Measurements from ENCODE around the gene GPR153. TPM values are rescaled to one million over a fixed set of nuclear protein-coding genes. Genes with fewer than 3 reads are reported as not detected.

GPR153 gene
- polyA plus RNA-seq, 2 donors = 2.7 to 3.9 TPM

DNA sequence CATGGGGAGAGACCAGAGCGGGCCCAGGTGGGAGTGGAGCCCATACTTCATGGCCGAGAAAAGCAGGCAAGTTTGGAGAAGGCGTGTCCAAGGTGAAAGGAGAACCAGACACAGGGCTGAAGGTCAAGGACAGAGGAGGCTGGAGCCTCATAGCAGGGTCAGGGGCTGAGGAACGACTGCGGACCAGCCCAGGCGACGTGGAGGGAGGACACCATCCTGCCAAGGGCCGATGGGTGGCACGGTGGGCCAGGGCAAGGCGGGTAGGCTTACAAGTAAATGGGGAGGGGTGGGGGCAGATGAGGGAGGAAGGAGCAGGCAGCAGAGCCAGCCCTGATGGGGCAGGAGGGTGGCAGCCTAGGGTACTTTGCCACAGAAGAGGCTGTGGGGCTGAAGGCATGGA is 18.2 kb upstream of the GPR153 start:
- Histone ChIP-seq H3K9me3 (ENCODE audit: control insufficient read depth in 2 of 2, insufficient read depth in 1 of 2, low read depth in 1 of 2, low read length in 1 of 2) (no peaks in the 10 kb centered on the region), H3K4me3 (ENCODE audit: low read depth in 1 of 2, low read length in 2 of 2) (no peak overlapping the region), H3K4me1 (ENCODE audit: control insufficient read depth in 2 of 2, insufficient read depth in 2 of 2, low read length in 1 of 2) (peaks cover 3 to 7% of the 10 kb centered on the region in 2 donors), H3K27ac (ENCODE audit: low read depth in 2 of 2, low read length in 1 of 2) (no peak overlapping the region), H3K27me3 (ENCODE audit: control insufficient read depth in 1 of 2, insufficient read depth in 2 of 2, low read length in 2 of 2) (no peaks in the 10 kb centered on the region), H3K36me3 (ENCODE audit: control insufficient read depth in 2 of 2, insufficient read depth in 2 of 2, low read length in 1 of 2) (peaks cover 0 to 4% of the 10 kb centered on the region in 2 donors)
- 88 to 94% methylated on average over 10 of the region's 10 CpGs for WGBS, 2 donors

DNA sequence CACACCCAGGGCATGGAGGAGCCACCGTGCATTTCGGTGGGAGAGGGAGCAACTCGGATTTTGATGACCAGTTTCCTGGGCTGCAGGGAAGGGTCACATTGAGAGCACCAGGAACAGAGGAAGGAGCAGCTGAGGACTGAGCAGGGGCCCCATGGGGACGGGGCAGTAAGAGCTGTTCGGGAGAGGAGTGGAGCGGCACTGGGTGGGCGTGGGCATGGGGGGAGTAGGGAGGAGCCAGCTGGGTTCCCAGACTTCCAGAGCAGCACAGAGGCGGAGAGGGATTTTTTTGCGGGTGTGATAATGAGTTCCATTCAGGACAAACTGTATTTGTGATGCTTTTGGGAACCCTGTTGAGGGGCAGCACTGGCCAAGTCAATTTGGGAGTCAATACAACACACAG is 17.4 kb upstream of the GPR153 start:
- Histone ChIP-seq H3K36me3 (ENCODE audit: control insufficient read depth in 2 of 2, insufficient read depth in 2 of 2, low read length in 1 of 2) (peaks cover 0 to 4% of the 10 kb centered on the region in 2 donors), H3K9me3 (ENCODE audit: control insufficient read depth in 2 of 2, insufficient read depth in 1 of 2, low read depth in 1 of 2, low read length in 1 of 2) (no peaks in the 10 kb centered on the region), H3K27me3 (ENCODE audit: control insufficient read depth in 1 of 2, insufficient read depth in 2 of 2, low read length in 2 of 2) (no peaks in the 10 kb centered on the region), H3K27ac (ENCODE audit: low read depth in 2 of 2, low read length in 1 of 2) (no peak overlapping the region), H3K4me3 (ENCODE audit: low read depth in 1 of 2, low read length in 2 of 2) (no peak overlapping the region), H3K4me1 (ENCODE audit: control insufficient read depth in 2 of 2, insufficient read depth in 2 of 2, low read length in 1 of 2) (peaks cover 3 to 7% of the 10 kb centered on the region in 2 donors)
- WGBS, 2 donors = 82 to 89% methylated on average over 9 of the region's 9 CpGs

DNA sequence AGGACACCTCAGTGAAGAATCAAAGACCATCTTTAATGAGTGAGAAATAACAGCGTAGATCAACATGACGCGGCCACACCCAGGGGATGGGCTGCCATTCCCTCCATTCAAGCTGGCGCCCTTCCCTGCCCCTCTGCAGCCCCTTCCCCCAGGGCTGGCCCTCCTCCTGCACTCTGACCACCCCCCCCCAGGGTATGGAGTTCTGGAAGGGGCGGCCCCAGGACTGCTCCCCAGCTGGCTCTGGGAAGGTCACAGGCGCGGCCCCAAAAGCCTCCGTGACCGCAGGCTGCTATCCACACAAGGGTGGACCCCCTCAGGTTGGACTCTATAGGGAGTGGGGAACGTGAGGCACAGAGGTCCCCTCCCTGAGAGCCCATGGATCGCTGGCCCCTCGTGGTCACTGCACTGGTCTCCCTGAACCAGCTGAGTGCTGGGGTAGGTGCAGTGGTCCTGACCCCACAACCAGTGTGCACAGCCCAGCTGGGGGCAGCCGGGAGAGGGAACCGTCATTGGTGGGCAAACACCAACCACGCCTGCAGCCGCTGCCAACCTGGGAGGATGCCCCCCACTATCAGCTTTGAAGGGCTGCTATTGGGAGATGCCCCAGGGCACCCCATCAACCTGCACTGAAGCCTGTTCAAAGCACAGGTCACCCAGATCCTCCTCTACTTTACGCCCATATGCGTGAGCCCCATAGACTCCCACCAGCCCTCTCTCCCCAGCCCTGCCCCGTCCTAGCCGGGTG is 16.1 kb upstream of the GPR153 start:
- Histone ChIP-seq H3K36me3 (ENCODE audit: control insufficient read depth in 2 of 2, insufficient read depth in 2 of 2, low read length in 1 of 2) (peaks cover 0 to 4% of the 10 kb centered on the region in 2 donors), H3K27ac (ENCODE audit: low read depth in 2 of 2, low read length in 1 of 2) (no peak overlapping the region), H3K27me3 (ENCODE audit: control insufficient read depth in 1 of 2, insufficient read depth in 2 of 2, low read length in 2 of 2) (no peaks in the 10 kb centered on the region), H3K9me3 (ENCODE audit: control insufficient read depth in 2 of 2, insufficient read depth in 1 of 2, low read depth in 1 of 2, low read length in 1 of 2) (no peaks in the 10 kb centered on the region), H3K4me1 (ENCODE audit: control insufficient read depth in 2 of 2, insufficient read depth in 2 of 2, low read length in 1 of 2) (peaks cover 3 to 15% of the 10 kb centered on the region in 2 donors), H3K4me3 (ENCODE audit: low read depth in 1 of 2, low read length in 2 of 2) (no peak overlapping the region)
- 89 to 90% methylated on average over 20 of the region's 20 CpGs for WGBS, 2 donors

DNA sequence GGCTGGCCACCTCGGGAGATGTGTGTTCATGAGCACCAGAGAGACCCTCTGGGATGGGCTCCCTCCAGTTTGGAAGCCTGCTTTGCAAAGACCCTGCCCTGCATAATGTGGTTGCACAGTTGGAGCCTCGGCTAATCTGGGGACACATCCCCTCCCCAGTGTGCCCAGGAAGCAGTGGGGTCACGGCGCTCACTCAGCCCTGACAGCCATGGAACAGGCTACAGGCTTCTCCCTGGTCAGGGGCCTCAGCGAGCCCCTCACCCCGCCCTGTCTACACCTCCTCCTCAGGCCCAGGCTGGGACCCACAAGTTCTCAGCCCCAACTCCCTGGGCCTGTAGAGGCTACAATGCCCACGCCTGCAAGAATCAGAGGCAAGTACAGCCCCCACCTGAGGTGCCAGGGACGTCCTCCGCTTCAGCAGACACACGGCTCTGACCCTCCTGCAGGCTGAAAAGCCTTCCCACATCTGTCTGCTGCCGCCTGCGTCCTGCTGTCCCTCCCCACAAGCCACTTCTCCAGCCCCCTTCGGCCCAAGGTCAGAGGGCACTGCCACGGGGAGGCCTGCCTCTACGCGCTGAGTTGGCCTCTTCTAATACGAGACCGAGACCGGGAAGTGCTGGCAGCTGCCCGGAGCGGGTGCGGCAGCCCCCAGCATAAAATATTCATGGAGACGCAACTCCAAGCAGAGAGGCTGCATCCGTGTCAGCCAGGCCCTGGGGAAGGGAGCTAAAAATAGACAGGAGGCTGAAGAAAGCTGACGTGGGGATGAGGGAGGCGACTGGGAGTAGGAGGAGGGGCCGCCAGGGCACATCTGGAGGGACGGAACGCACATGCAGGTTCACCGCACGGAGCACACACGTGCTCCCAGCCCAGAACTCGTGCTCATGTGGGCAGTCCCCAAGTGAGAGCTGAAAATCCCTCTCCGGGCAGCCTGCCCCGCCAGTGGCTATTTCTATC is 15.2 kb upstream of the GPR153 start:
- peaks cover 3 to 14% of the 10 kb centered on the region in 2 donors for H3K4me1 ChIP-seq (ENCODE audit: control insufficient read depth in 2 of 2, insufficient read depth in 2 of 2, low read length in 1 of 2)
- peaks cover 0 to 4% of the 10 kb centered on the region in 2 donors for H3K36me3 ChIP-seq (ENCODE audit: control insufficient read depth in 2 of 2, insufficient read depth in 2 of 2, low read length in 1 of 2)
- no peaks in the 10 kb centered on the region for H3K9me3 ChIP-seq (ENCODE audit: control insufficient read depth in 2 of 2, insufficient read depth in 1 of 2, low read depth in 1 of 2, low read length in 1 of 2)
- WGBS, 2 donors = 62 to 68% methylated on average over 35 of the region's 35 CpGs
- no peaks in the 10 kb centered on the region for H3K27me3 ChIP-seq (ENCODE audit: control insufficient read depth in 1 of 2, insufficient read depth in 2 of 2, low read length in 2 of 2)
- peak overlapping the region; percentile 5 to 38 for H3K27ac ChIP-seq (ENCODE audit: low read depth in 2 of 2, low read length in 1 of 2)
- H3K4me3 ChIP-seq (ENCODE audit: low read depth in 1 of 2, low read length in 2 of 2) = no peak overlapping the region

DNA sequence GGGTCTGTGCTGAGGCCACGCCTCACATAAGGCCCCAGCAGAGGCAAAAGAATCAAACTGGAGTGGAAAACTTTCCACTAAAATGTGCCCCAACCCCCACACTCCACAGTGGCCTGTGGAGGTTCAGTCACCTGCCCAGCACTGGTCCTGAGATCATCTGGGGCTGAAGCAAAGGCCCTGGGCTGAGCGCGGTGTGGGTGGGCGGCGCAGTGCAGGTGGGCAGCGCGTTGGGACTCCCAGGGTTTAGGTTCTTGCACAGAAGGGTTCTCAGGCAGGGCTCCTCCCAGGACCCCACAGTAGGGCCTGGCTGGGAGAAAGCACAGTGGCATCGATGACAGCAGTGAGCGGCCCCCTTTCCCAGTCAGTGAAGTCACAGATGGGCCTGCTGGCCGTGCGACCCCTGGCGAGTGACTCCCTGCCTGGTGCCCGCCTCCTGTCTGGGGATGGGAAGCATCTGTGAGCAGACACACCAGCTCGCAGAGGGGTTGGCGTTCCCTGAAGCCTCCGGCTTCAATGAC is 13.8 kb upstream of the GPR153 start:
- 95 to 97% methylated on average over 16 of the region's 16 CpGs for WGBS, 2 donors
- H3K27me3 ChIP-seq (ENCODE audit: control insufficient read depth in 1 of 2, insufficient read depth in 2 of 2, low read length in 2 of 2) = no peaks in the 10 kb centered on the region
- H3K27ac ChIP-seq (ENCODE audit: low read depth in 2 of 2, low read length in 1 of 2) = no peak overlapping the region
- H3K4me3 ChIP-seq (ENCODE audit: low read depth in 1 of 2, low read length in 2 of 2) = no peak overlapping the region
- peaks cover 0 to 4% of the 10 kb centered on the region in 2 donors for H3K36me3 ChIP-seq (ENCODE audit: control insufficient read depth in 2 of 2, insufficient read depth in 2 of 2, low read length in 1 of 2)
- no peaks in the 10 kb centered on the region for H3K9me3 ChIP-seq (ENCODE audit: control insufficient read depth in 2 of 2, insufficient read depth in 1 of 2, low read depth in 1 of 2, low read length in 1 of 2)
- peaks cover 3 to 24% of the 10 kb centered on the region in 2 donors for H3K4me1 ChIP-seq (ENCODE audit: control insufficient read depth in 2 of 2, insufficient read depth in 2 of 2, low read length in 1 of 2)

DNA sequence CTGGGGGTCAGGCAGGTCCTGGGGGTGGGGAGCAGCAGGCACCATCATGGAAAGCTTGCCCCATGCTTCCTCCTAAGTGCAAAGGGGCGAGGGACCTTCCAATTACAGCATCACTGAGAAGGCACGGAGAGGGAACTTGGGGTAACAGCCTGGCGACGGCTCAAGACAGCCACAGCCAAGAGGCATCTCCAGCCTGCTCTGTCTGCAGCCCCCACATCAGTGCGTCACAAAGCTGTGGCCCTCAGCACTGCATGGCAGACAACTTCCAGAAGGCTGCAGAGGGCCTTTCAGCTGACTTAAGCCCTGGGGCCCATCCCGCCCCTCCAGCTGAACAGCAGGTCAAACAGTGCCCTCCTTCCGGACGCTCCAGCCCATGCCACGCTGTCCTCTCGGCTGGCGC is 13.2 kb upstream of the GPR153 start:
- H3K4me3 ChIP-seq (ENCODE audit: low read depth in 1 of 2, low read length in 2 of 2) = no peak overlapping the region
- peaks cover 3 to 25% of the 10 kb centered on the region in 2 donors for H3K4me1 ChIP-seq (ENCODE audit: control insufficient read depth in 2 of 2, insufficient read depth in 2 of 2, low read length in 1 of 2)
- H3K36me3 ChIP-seq (ENCODE audit: control insufficient read depth in 2 of 2, insufficient read depth in 2 of 2, low read length in 1 of 2) = peaks cover 0 to 4% of the 10 kb centered on the region in 2 donors
- no peak overlapping the region for H3K27ac ChIP-seq (ENCODE audit: low read depth in 2 of 2, low read length in 1 of 2)
- H3K9me3 ChIP-seq (ENCODE audit: control insufficient read depth in 2 of 2, insufficient read depth in 1 of 2, low read depth in 1 of 2, low read length in 1 of 2) = no peaks in the 10 kb centered on the region
- WGBS, 2 donors = 96 to 97% methylated on average over 11 of the region's 11 CpGs
- H3K27me3 ChIP-seq (ENCODE audit: control insufficient read depth in 1 of 2, insufficient read depth in 2 of 2, low read length in 2 of 2) = no peaks in the 10 kb centered on the region

DNA sequence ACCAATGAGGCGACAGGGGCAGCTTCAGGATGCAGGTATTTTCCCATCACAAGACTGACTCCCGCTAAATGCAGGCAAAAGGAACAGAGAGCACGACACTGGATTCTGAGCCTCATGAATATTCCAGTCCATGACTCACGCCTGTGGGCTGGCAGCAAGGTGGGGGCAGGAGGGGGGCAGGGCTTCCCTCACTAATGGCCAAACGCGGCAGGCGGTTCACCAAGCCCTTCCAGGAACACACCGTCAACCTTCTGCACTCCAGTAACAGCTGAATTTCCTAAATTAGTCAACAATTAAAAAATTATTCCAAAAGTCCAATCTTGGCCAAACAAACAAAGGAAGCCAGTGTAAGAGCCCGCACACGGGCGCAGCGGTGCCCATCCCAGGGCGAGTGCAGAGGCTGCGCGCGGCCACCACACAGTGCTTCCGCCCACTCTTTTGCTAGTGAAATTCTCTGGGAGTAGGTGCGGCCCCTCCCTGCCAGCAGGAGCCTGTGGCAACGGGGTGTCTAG is 12.5 kb upstream of the GPR153 start:
- Histone ChIP-seq H3K4me1 (ENCODE audit: control insufficient read depth in 2 of 2, insufficient read depth in 2 of 2, low read length in 1 of 2) (peaks cover 3 to 25% of the 10 kb centered on the region in 2 donors), H3K27ac (ENCODE audit: low read depth in 2 of 2, low read length in 1 of 2) (no peak overlapping the region)

DNA sequence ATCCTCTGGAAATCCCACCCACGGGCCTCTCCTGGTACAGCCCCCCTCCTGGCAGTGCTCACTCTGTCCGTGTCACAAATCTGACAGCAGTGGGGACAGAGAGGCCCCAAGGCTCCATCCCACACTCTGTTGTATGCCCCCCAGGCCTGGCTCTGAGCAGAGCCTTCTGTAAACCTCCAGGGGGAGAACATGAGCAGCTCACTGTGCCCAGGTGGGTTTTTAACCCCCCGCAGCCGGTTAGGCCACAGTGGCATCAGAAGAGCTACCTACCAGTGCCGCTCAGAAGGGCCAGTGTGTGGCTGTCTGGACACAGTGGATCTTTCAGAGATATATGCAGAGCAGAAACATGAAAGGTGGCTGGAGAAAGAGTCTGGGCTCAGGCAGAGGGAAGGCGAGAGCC is 12.0 kb upstream of the GPR153 start:
- 70 to 74% methylated on average over 6 of the region's 6 CpGs for WGBS, 2 donors
- Histone ChIP-seq H3K9me3 (ENCODE audit: control insufficient read depth in 2 of 2, insufficient read depth in 1 of 2, low read depth in 1 of 2, low read length in 1 of 2) (no peaks in the 10 kb centered on the region), H3K4me1 (ENCODE audit: control insufficient read depth in 2 of 2, insufficient read depth in 2 of 2, low read length in 1 of 2) (peaks cover 3 to 25% of the 10 kb centered on the region in 2 donors), H3K36me3 (ENCODE audit: control insufficient read depth in 2 of 2, insufficient read depth in 2 of 2, low read length in 1 of 2) (no peaks in the 10 kb centered on the region), H3K27ac (ENCODE audit: low read depth in 2 of 2, low read length in 1 of 2) (no peak overlapping the region), H3K4me3 (ENCODE audit: low read depth in 1 of 2, low read length in 2 of 2) (no peak overlapping the region), H3K27me3 (ENCODE audit: control insufficient read depth in 1 of 2, insufficient read depth in 2 of 2, low read length in 2 of 2) (no peaks in the 10 kb centered on the region)

More for the DNA sequence above, 12.5 kb upstream of the GPR153 start:
- Histone ChIP-seq H3K4me3 (ENCODE audit: low read depth in 1 of 2, low read length in 2 of 2) (no peak overlapping the region), H3K36me3 (ENCODE audit: control insufficient read depth in 2 of 2, insufficient read depth in 2 of 2, low read length in 1 of 2) (no peaks in the 10 kb centered on the region), H3K27me3 (ENCODE audit: control insufficient read depth in 1 of 2, insufficient read depth in 2 of 2, low read length in 2 of 2) (no peaks in the 10 kb centered on the region), H3K9me3 (ENCODE audit: control insufficient read depth in 2 of 2, insufficient read depth in 1 of 2, low read depth in 1 of 2, low read length in 1 of 2) (no peaks in the 10 kb centered on the region)
- 73 to 74% methylated on average over 19 of the region's 19 CpGs for WGBS, 2 donors

DNA sequence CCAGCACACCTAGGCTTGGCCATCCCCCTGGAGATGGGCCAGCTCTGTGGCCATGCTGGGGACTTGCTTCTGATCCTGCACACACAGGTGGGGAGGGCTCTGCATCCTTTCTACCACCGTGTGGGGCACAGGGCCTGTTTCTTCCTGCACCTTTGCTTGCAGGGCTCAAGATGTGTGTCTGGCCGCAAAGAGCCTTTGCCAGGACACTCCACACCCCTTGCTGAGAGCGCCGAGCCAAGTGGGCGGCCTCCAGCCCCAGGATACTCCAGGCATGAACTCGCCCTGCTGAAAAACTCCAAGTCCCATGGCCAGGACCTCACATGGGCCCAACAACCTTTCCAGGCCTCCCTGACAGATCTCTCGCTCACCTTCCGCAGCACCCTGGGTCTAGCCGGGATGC is 11.6 kb upstream of the GPR153 start:
- H3K27ac ChIP-seq (ENCODE audit: low read depth in 2 of 2, low read length in 1 of 2) = no peak overlapping the region
- H3K4me1 ChIP-seq (ENCODE audit: control insufficient read depth in 2 of 2, insufficient read depth in 2 of 2, low read length in 1 of 2) = peaks cover 3 to 25% of the 10 kb centered on the region in 2 donors
- H3K9me3 ChIP-seq (ENCODE audit: control insufficient read depth in 2 of 2, insufficient read depth in 1 of 2, low read depth in 1 of 2, low read length in 1 of 2) = no peaks in the 10 kb centered on the region
- H3K4me3 ChIP-seq (ENCODE audit: low read depth in 1 of 2, low read length in 2 of 2) = no peak overlapping the region
- 55 to 66% methylated on average over 9 of the region's 9 CpGs for WGBS, 2 donors
- no peaks in the 10 kb centered on the region for H3K27me3 ChIP-seq (ENCODE audit: control insufficient read depth in 1 of 2, insufficient read depth in 2 of 2, low read length in 2 of 2)
- H3K36me3 ChIP-seq (ENCODE audit: control insufficient read depth in 2 of 2, insufficient read depth in 2 of 2, low read length in 1 of 2) = no peaks in the 10 kb centered on the region
